GM20431 (cell line): ENCODE data around the gene MC3R.
"Not testable (repeated sequence)": the region's sequence is repeated elsewhere in the genome, so short reads cannot be mapped to it uniquely, and the experiment has no call there.

Experiments
- in situ Hi-C: fragments of 300-500 bp; cut with MseI, MboI; formaldehyde crosslinking; loops from one replicate; pipeline ENCODE4 v1.15.0; 2020; ENCODE audit warnings: low sequenced_read_pairs; ENCODE audit not compliant: unreplicated experiment

The MC3R gene

GRCh38 chr20:56247954-56248782 lies at the start of gene MC3R:
TSS of gene MC3R (plus strand) at chr20:56248732. CDS start at chr20:56248844, 112 bp downstream.
- in situ Hi-C loops, result loop anchor here (10.0 kb wide), 1 partner anchor 1573 kb away; no protein-coding TSS in a partner anchor

- in situ Hi-C loops, result no loop called here
These were observed 48.1 kb upstream of the MC3R start for GRCh38 chr20:56200456-56200855.

- in situ Hi-C loops, result no loop called here
These were observed 45.9 kb upstream of the MC3R start for GRCh38 chr20:56202493-56203077.

GRCh38 chr20:56204206-56204605 lies 44.3 kb upstream of the MC3R start:
- in situ Hi-C loops, result no loop called here

GRCh38 chr20:56205346-56205745 lies 43.2 kb upstream of the MC3R start:
- in situ Hi-C loops, result no loop called here

- in situ Hi-C loops, result no loop called here
These were observed 40.9 kb upstream of the MC3R start for GRCh38 chr20:56207656-56208055.

GRCh38 chr20:56208121-56208520 lies 40.4 kb upstream of the MC3R start:
- in situ Hi-C loops, result no loop called here

- in situ Hi-C loops, result no loop called here
These were observed 37.5 kb upstream of the MC3R start for GRCh38 chr20:56211051-56211450.

GRCh38 chr20:56212091-56212490 lies 36.4 kb upstream of the MC3R start:
- in situ Hi-C loops, result no loop called here

GRCh38 chr20:56213321-56213720 lies 35.2 kb upstream of the MC3R start:
- in situ Hi-C loops, result no loop called here

- in situ Hi-C loops, result no loop called here
These were observed 33.4 kb upstream of the MC3R start for GRCh38 chr20:56215115-56215514.

- in situ Hi-C loops, result no loop called here
These were observed 30.7 kb upstream of the MC3R start for GRCh38 chr20:56217829-56218228.

GRCh38 chr20:56221186-56221585 lies 27.3 kb upstream of the MC3R start:
- in situ Hi-C loops, result not testable (repeated sequence)

GRCh38 chr20:56222201-56222600 lies 26.3 kb upstream of the MC3R start:
- in situ Hi-C loops, result no loop called here

GRCh38 chr20:56222945-56223344 lies 25.6 kb upstream of the MC3R start:
- in situ Hi-C loops, result no loop called here

GRCh38 chr20:56223352-56223751 lies 25.2 kb upstream of the MC3R start:
- in situ Hi-C loops, result no loop called here

- in situ Hi-C loops, result no loop called here
These were observed 20.5 kb upstream of the MC3R start for GRCh38 chr20:56228021-56228420.

- in situ Hi-C loops, result no loop called here
These were observed 18.7 kb upstream of the MC3R start for GRCh38 chr20:56229812-56230211.

- in situ Hi-C loops, result no loop called here
These were observed 14.4 kb upstream of the MC3R start for GRCh38 chr20:56234110-56234509.

- in situ Hi-C loops, result no loop called here
These were observed 11.2 kb upstream of the MC3R start for GRCh38 chr20:56237335-56237734.

- in situ Hi-C loops, result loop anchor here (10.0 kb wide), 1 partner anchor 1569 kb away; no protein-coding TSS in a partner anchor
These were observed 4.3 kb upstream of the MC3R start for GRCh38 chr20:56244259-56244658.
